Upper lobe of left lung (tissue), 6 donors: ENCODE measurements around the gene TNFRSF9. TPM values are rescaled to one million over a fixed set of nuclear protein-coding genes. Genes with fewer than 3 reads are reported as not detected.

Experiments
- ATAC-seq, 2 donors: fragments of 200-7000 bp; cut with Tn5 transposase; one replicate each; pipeline ENCODE4 v1.9.1; 2022; ENCODE audit warnings: mild to moderate bottlenecking in 2 of 2, moderate library complexity in 2 of 2; ENCODE audit not compliant: low FRiP score in 2 of 2
- DNase-seq, 2 donors: peaks; one replicate each; pipeline ENCODE4 v3.0.0-alpha.2; 2019 to 2020
- H3K27ac ChIP-seq, 4 donors: fragments of 200-600 bp; sonication (generic); one replicate each; pipeline ENCODE4 v1.5.1; 2016 to 2019
- H3K27me3 ChIP-seq, 4 donors: fragments of 200-600 bp; sonication (generic); one replicate each; pipeline ENCODE4 v1.5.1; 2017 to 2019
- H3K36me3 ChIP-seq, 4 donors: fragments of 200-600 bp; sonication (generic); one replicate each; pipeline ENCODE4 v1.5.1; 2016 to 2019
- H3K4me1 ChIP-seq, 4 donors: fragments of 200-600 bp; sonication (generic); one replicate each; pipeline ENCODE4 v1.5.1; 2018 to 2019
- H3K4me3 ChIP-seq, 4 donors: fragments of 200-600 bp; sonication (generic); one replicate each; pipeline ENCODE4 v1.5.1; 2017 to 2019; ENCODE audit warnings: mild to moderate bottlenecking in 2 of 4, moderate library complexity in 1 of 4
- H3K9me3 ChIP-seq, 4 donors: fragments of 200-600 bp; sonication (generic); one replicate each; pipeline ENCODE4 v1.5.1; 2018 to 2019
- EP300 ChIP-seq, 4 donors: sonication (generic); formaldehyde crosslinking; IDR thresholded peaks; one replicate each; pipeline ENCODE4 v1.5.1; 2017; ENCODE audit warnings: antibody characterized with exemption in 4 of 4, control low read depth in 2 of 4
- POLR2A ChIP-seq, 4 donors: fragments of 450-650 bp; IDR thresholded peaks; one replicate each; pipeline ENCODE4 v1.5.1; 2016 to 2017; ENCODE audit warnings: antibody characterized with exemption in 4 of 4, mild to moderate bottlenecking in 2 of 4
- POLR2AphosphoS5 ChIP-seq, 2 donors: sonication (generic); formaldehyde crosslinking; IDR thresholded peaks; one replicate each; pipeline ENCODE4 v1.5.1; 2017; ENCODE audit warnings: antibody characterized with exemption in 2 of 2
- WGBS, 2 donors: methylation state at CpG; one replicate each; pipeline ENCODE4 v1.1.5; 2017 to 2018; 5-methylcytosine and 5-hydroxymethylcytosine counted together
- total RNA-seq, 6 donors: library from RNA; depleted of rRNA in 4 of 6; stranded (reverse); fragments of >200 nt in 4 of 6; gene quantifications; one replicate each; pipeline versions ENCODE4 v1.1.0 to v1.2.1, GENCODE V29; 2016 to 2021
- TF ChIP-seq, protein P1 (sequence below), 6 experiments: fragments of 450-650 bp in 4 of 6; fragments of 200-600 bp in 2 of 6; sonication (generic) in 2 of 6; IDR thresholded peaks; one replicate each; pipeline ENCODE4 v1.5.1; 2016 to 2019; ENCODE audit warnings: antibody characterized with exemption in 6 of 6
- donor health status: DM: no; HTN: no; CAD: no; lungs with moderate emphysema.
- donor health status: DM: no; HTN: yes; CAD: no; lungs with severe emphysema.

Gene TNFRSF9
- total RNA-seq, 6 donors from 2014 or later, result 0.11 to 1.5 (median 0.61) TPM; not detected in 1

GRCh38 chr1:7984811-7985210 is 44.2 kb upstream of the TNFRSF9 start:
- DNase-seq (no peak), ATAC-seq (no peak)
- Histone ChIP-seq H3K27me3 (no peaks in the 10 kb centered on the region), H3K4me3 (no peak overlapping the region), H3K4me1 (peaks cover 4 to 14% (median 6%) of the 10 kb centered on the region in 4 donors), H3K9me3 (no peaks in the 10 kb centered on the region), H3K36me3 (peaks cover 26 to 66% (median 48%) of the 10 kb centered on the region in 4 donors), H3K27ac (no peak overlapping the region)
- WGBS, 2 donors, result 93% methylated on average over 15 of the region's 15 CpGs
- no peak for TF ChIP-seq EP300 (IDR thresholded peaks at IDR 0.05)
- TF ChIP-seq, protein P1, sequence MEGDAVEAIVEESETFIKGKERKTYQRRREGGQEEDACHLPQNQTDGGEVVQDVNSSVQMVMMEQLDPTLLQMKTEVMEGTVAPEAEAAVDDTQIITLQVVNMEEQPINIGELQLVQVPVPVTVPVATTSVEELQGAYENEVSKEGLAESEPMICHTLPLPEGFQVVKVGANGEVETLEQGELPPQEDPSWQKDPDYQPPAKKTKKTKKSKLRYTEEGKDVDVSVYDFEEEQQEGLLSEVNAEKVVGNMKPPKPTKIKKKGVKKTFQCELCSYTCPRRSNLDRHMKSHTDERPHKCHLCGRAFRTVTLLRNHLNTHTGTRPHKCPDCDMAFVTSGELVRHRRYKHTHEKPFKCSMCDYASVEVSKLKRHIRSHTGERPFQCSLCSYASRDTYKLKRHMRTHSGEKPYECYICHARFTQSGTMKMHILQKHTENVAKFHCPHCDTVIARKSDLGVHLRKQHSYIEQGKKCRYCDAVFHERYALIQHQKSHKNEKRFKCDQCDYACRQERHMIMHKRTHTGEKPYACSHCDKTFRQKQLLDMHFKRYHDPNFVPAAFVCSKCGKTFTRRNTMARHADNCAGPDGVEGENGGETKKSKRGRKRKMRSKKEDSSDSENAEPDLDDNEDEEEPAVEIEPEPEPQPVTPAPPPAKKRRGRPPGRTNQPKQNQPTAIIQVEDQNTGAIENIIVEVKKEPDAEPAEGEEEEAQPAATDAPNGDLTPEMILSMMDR (IDR thresholded peaks at IDR 0.05), result no peak
- TF ChIP-seq POLR2AphosphoS5 (IDR thresholded peaks at IDR 0.05), result no peak
- no peak for TF ChIP-seq POLR2A (IDR thresholded peaks at IDR 0.05)

DNA sequence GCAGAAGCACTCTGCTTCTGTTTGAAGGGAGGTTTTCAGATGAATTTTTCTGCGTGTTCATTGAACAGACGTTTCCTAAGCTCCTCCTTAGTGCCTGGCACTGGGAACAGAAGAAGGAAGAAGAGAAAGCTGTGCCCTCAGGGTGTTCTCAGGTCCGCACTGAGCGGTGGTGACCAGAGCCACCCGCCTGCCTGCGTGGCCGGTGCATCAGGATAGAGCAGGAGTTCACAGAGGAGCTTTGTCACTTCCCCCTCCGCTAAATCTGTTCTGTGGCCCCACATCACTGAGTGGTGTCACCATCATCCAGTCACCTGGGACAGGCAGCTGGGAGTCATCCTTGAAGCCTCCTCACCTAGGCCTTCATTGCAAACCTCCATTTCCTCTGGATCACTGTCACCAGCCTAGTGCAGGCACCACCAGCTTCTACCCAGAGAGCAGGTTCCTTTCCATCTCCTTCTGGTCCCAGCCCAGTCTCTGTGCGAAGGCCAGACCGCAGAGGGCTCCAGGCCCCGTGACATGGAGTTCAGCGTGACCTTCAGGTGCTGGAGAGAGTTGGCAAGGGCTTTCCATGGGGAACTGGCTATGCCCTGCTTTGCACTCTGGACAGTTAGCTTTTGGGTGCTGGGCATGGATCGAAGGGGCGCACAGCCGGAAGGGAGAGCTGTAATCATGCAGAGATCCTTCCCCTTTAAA is 42.6 kb upstream of the TNFRSF9 start:
- Histone ChIP-seq H3K9me3 (no peaks in the 10 kb centered on the region), H3K27ac (no peak overlapping the region), H3K36me3 (peaks cover 34 to 81% (median 62%) of the 10 kb centered on the region in 4 donors), H3K4me3 (no peak overlapping the region), H3K27me3 (no peaks in the 10 kb centered on the region), H3K4me1 (peaks cover 4 to 14% (median 6%) of the 10 kb centered on the region in 4 donors)
- TF ChIP-seq, protein P1 (IDR thresholded peaks at IDR 0.05), result no peak
- TF ChIP-seq POLR2AphosphoS5 (IDR thresholded peaks at IDR 0.05) (no peak), EP300 (IDR thresholded peaks at IDR 0.05) (no peak), POLR2A (IDR thresholded peaks at IDR 0.05) (no peak)
- DNase-seq, result no peak
- ATAC-seq, result no peak
- WGBS, 2 donors, result 94% methylated on average over 15 of the region's 15 CpGs

- no peak for TF ChIP-seq POLR2AphosphoS5 (IDR thresholded peaks at IDR 0.05)
- TF ChIP-seq, protein P1 (IDR thresholded peaks at IDR 0.05), result no peak
- TF ChIP-seq POLR2A (IDR thresholded peaks at IDR 0.05), result no peak
- no peak for TF ChIP-seq EP300 (IDR thresholded peaks at IDR 0.05)
- no peak for DNase-seq
- Histone ChIP-seq H3K27ac (no peak overlapping the region), H3K36me3 (peaks cover 32 to 85% (median 63%) of the 10 kb centered on the region in 4 donors), H3K4me1 (peaks cover 4 to 14% (median 6%) of the 10 kb centered on the region in 4 donors), H3K9me3 (no peaks in the 10 kb centered on the region), H3K27me3 (no peaks in the 10 kb centered on the region), H3K4me3 (no peak overlapping the region)
- WGBS, 2 donors, result 83 to 95% methylated on average over 7 of the region's 7 CpGs
- no peak for ATAC-seq
Measured at GRCh38 chr1:7980984-7981383, 40.3 kb upstream of the TNFRSF9 start.

DNA sequence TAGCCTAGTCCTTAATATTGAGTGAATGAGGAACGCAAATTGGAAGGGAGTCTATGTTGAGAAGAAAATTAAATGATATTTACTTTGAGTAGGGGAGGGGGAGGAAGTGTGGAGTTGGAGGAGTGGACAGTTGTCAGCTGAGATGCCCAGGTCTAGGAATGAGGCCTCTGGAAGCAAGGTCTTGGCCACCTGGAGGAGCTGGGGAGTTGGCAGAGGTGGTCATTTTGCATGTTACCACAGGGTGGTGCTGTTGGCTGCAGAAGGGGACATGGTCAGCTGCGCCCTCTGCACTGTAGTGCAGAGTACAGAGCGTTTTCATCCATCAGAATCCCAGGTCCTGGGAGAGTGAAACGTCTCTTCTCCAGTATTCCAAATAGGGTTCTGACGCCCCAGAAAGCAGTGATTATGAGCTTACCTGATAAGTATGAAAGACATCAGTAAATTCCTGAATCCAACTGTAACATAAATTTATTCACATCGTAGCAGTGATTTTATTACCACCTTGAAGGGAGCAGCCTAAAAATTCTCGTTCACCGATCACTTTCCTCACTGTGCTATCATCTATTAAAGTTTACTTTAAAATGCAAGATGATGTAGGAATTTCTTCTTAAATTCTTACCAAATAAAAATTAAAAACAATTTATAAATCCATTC is 34.7 kb upstream of the TNFRSF9 start:
- H3K4me3 ChIP-seq, result no peak overlapping the region
- no peaks in the 10 kb centered on the region for H3K4me1 ChIP-seq
- ATAC-seq (peak; percentile 95), DNase-seq (peak in 1 of 2 donors; percentile 72)
- WGBS, 2 donors, result 76 to 78% methylated on average over 8 of the region's 8 CpGs
- no peaks in the 10 kb centered on the region for H3K9me3 ChIP-seq
- H3K36me3 ChIP-seq, result peaks cover 17 to 74% (median 50%) of the 10 kb centered on the region in 4 donors
- TF ChIP-seq, protein P1 (IDR thresholded peaks at IDR 0.05), result peak; percentile 77 to 93 (median 84)
- TF ChIP-seq EP300 (IDR thresholded peaks at IDR 0.05), result no peak
- H3K27ac ChIP-seq, result no peak overlapping the region
- H3K27me3 ChIP-seq, result no peaks in the 10 kb centered on the region
